ENCODE measurements around the gene TNFRSF14. TPM values are rescaled to one million over a fixed set of nuclear protein-coding genes. Genes with fewer than 3 reads are reported as not detected.

Gene TNFRSF14
- total and polyA plus RNA-seq, 9 of the 15 experiments (the other 6 are each of a cell fraction or from before 2014, with no cell fraction given): 0.11 to 2.3 (median 0.68) TPM; not detected in 2

GRCh38 chr1:2512862-2513421 lies 43.2 kb upstream of the TNFRSF14 start:
- Histone ChIP-seq H3K9me1 (ENCODE audit: control insufficient read depth, insufficient read depth, low read length) (peaks cover 2% of the 10 kb centered on the region), H3K4me2 (ENCODE audit: insufficient read depth, low read length) (no peak overlapping the region), H4K20me1 (replicated peaks; ENCODE audit: control insufficient read depth, insufficient read depth, low read length) (no peaks in the 10 kb centered on the region; the same call in 1 of the 2 replicates), H3K79me2 (ENCODE audit: control insufficient read depth, insufficient read depth, low read length) (no peaks in the 10 kb centered on the region), H3K27me3 (ENCODE audit: control insufficient read depth in 2 of 2, insufficient read depth in 2 of 2, low read length in 2 of 2) (no peaks in the 10 kb centered on the region), H2AFZ (ENCODE audit: low read depth, low read length) (no peak overlapping the region), H3K36me3 (ENCODE audit: control insufficient read depth, insufficient read depth, low read length) (peaks cover 95% of the 10 kb centered on the region; the same call in 2 of the 3 replicates), H3K9me3 (replicated peaks; ENCODE audit: control insufficient read depth, insufficient read depth, low read depth, low read length) (no peaks in the 10 kb centered on the region), H3K4me1 (replicated peaks in 1 of 2; ENCODE audit: control insufficient read depth in 2 of 2, insufficient read depth in 2 of 2, low read length in 2 of 2) (peaks cover 0 to 37% of the 10 kb centered on the region in 2 experiments; a peak in 1 of 5 replicates), H3K27ac (ENCODE audit: extremely low read depth, low read depth, low read length) (no peak overlapping the region), H3K4me3 (no peak overlapping the region), H3K9ac (ENCODE audit: insufficient read depth in 1 of 2, low read depth in 2 of 2, low read length in 2 of 2) (0 out of 4 replicates have a peak overlapping the region, but pooled peaks of 1 of the 2 experiments have one; percentile 7)
- ChIA-PET POLR2A (no interaction called here), CTCF (ENCODE audit: low intra/inter-chr PET ratio) (no interaction called here)
- FAIRE-seq (no peak), DNase-seq (ENCODE audit: extremely low read depth in 1 of 4, low spot score in 3 of 4) (no peak), ATAC-seq (no peak)
- in situ Hi-C loops (cut with MboI) (no loop called here), intact Hi-C loops (cut with micrococcal nuclease) (no loop called here)
- 91% methylated on average over 19 of the region's 31 CpGs for WGBS (ENCODE audit: insufficient coverage, low coverage, missing lambda C conversion rate)
- TF ChIP-seq ZBTB2 (IDR thresholded peaks at IDR 0.05) (no peak), POLR2G (IDR thresholded peaks at IDR 0.05; ENCODE audit: low read depth, low read length) (peak; percentile 64), ZNF282 (CRISPR knock-in tag; IDR thresholded peaks at IDR 0.05) (no peak), SUPT5H (IDR thresholded peaks at IDR 0.05) (0 out of 2 replicates have a peak, but pooled peaks have one; percentile 11), RBFOX2 (IDR thresholded peaks at IDR 0.05; ENCODE audit: low read depth, low read length) (peak; percentile 37), ZFPM2 (CRISPR knock-in tag; IDR thresholded peaks at IDR 0.05) (no peak)
- BruUV-seq (replicated peaks): no TSS peak
